ENCODE measurements around the gene ACSF3.

Gene ACSF3

GRCh38 chr16:89123001-89123830 lies 29.6 kb downstream of the ACSF3 start:
- DNase-seq (ENCODE audit: low read depth in 1 of 2, low spot score in 1 of 2), result no peak

- DNase-seq (ENCODE audit: low read depth in 1 of 2, low spot score in 1 of 2), result no peak
These were observed 30.1 kb downstream of the ACSF3 start for GRCh38 chr16:89123831-89124100.

- no peak for DNase-seq (ENCODE audit: low read depth in 1 of 2, low spot score in 1 of 2)
These were observed 35.7 kb downstream of the ACSF3 start for GRCh38 chr16:89129378-89129777.

GRCh38 chr16:89130448-89130847 lies 36.8 kb downstream of the ACSF3 start:
- no peak for DNase-seq (ENCODE audit: low read depth in 1 of 2, low spot score in 1 of 2)

- no peak for DNase-seq (ENCODE audit: low read depth in 1 of 2, low spot score in 1 of 2)
These were observed 38.1 kb downstream of the ACSF3 start for GRCh38 chr16:89131783-89132182.

- DNase-seq (ENCODE audit: low read depth in 1 of 2, low spot score in 1 of 2), result no peak
These were observed 38.7 kb downstream of the ACSF3 start for GRCh38 chr16:89132194-89133005.

- no peak for DNase-seq (ENCODE audit: low read depth in 1 of 2, low spot score in 1 of 2)
These were observed 39.9 kb downstream of the ACSF3 start for GRCh38 chr16:89133457-89134127.

- no peak for DNase-seq (ENCODE audit: low read depth in 1 of 2, low spot score in 1 of 2)
These were observed 40.6 kb downstream of the ACSF3 start for GRCh38 chr16:89134269-89134668.

GRCh38 chr16:89135166-89135565 lies 41.5 kb downstream of the ACSF3 start:
- DNase-seq (ENCODE audit: low read depth in 1 of 2, low spot score in 1 of 2), result no peak

GRCh38 chr16:89135971-89136765 lies 42.5 kb downstream of the ACSF3 start:
- DNase-seq (ENCODE audit: low read depth in 1 of 2, low spot score in 1 of 2), result no peak

GRCh38 chr16:89136931-89137330 lies 43.3 kb downstream of the ACSF3 start:
- DNase-seq (ENCODE audit: low read depth in 1 of 2, low spot score in 1 of 2), result no peak

- DNase-seq (ENCODE audit: low read depth in 1 of 2, low spot score in 1 of 2), result no peak
These were observed 44.2 kb downstream of the ACSF3 start for GRCh38 chr16:89137666-89138512.

GRCh38 chr16:89138513-89138795 lies 44.8 kb downstream of the ACSF3 start:
- no peak for DNase-seq (ENCODE audit: low read depth in 1 of 2, low spot score in 1 of 2)

GRCh38 chr16:89138843-89139520 lies 45.3 kb downstream of the ACSF3 start:
- no peak for DNase-seq (ENCODE audit: low read depth in 1 of 2, low spot score in 1 of 2)

- DNase-seq (ENCODE audit: low read depth in 1 of 2, low spot score in 1 of 2), result no peak
These were observed 46.3 kb downstream of the ACSF3 start for GRCh38 chr16:89139907-89140361.

- no peak for DNase-seq (ENCODE audit: low read depth in 1 of 2, low spot score in 1 of 2)
These were observed 46.7 kb downstream of the ACSF3 start for GRCh38 chr16:89140401-89140800.

GRCh38 chr16:89140981-89141883 lies 47.6 kb downstream of the ACSF3 start:
- DNase-seq (ENCODE audit: low read depth in 1 of 2, low spot score in 1 of 2), result no peak

- DNase-seq (ENCODE audit: low read depth in 1 of 2, low spot score in 1 of 2), result no peak
These were observed 48.2 kb downstream of the ACSF3 start for GRCh38 chr16:89141884-89142267.

Data from activated T-helper 1 cell treated with anti-CD3 and anti-CD28 coated beads, Interleukin-2, amount 50 U/mL, for 16 hours (primary cell).